ENCODE data around the gene DNAH1.

- no peak for TF ChIP-seq EZH2 (IDR thresholded peaks at IDR 0.05; ENCODE audit: insufficient read depth, poor library complexity, severe bottlenecking)
- no peak for TF ChIP-seq EZH2phosphoT487 (IDR thresholded peaks at IDR 0.05; ENCODE audit: insufficient read depth, low read depth)
Measured at GRCh38 chr3:52429779-52430415, 113.8 kb downstream of the DNAH1 start.
